ENCODE measurements around the gene ANO6. TPM values are rescaled to one million over a fixed set of nuclear protein-coding genes. Genes with fewer than 3 reads are reported as not detected.

ANO6 gene
- total RNA-seq, 4 donors from 2014 or later: 16.9 to 23.0 (median 20.4) TPM

GRCh38 chr12:45462506-45462905 lies 246.6 kb downstream of the ANO6 start:
- Histone ChIP-seq H3K4me1 (no peaks in the 10 kb centered on the region), H3K36me3 (no peaks in the 10 kb centered on the region), H3K4me3 (no peak overlapping the region), H3K9me3 (no peaks in the 10 kb centered on the region), H3K27me3 (no peaks in the 10 kb centered on the region), H3K27ac (no peak overlapping the region)
- in situ Hi-C loops (cut with MboI; ENCODE audit: low pct_ligation_motif_present in 1 of 4, low pct_unique_long_range_greater_than_20kb in 1 of 4, low sequenced_read_pairs in 3 of 4) (no loop called here), intact Hi-C loops (cut with DNase I; ENCODE audit: low total_unique reads) (no loop called here)
- TF ChIP-seq POLR2A (IDR thresholded peaks at IDR 0.05) (no peak), EP300 (IDR thresholded peaks at IDR 0.05; ENCODE audit: low read depth) (no peak), POLR2AphosphoS5 (IDR thresholded peaks at IDR 0.05) (no peak)
- TF ChIP-seq, protein P1, sequence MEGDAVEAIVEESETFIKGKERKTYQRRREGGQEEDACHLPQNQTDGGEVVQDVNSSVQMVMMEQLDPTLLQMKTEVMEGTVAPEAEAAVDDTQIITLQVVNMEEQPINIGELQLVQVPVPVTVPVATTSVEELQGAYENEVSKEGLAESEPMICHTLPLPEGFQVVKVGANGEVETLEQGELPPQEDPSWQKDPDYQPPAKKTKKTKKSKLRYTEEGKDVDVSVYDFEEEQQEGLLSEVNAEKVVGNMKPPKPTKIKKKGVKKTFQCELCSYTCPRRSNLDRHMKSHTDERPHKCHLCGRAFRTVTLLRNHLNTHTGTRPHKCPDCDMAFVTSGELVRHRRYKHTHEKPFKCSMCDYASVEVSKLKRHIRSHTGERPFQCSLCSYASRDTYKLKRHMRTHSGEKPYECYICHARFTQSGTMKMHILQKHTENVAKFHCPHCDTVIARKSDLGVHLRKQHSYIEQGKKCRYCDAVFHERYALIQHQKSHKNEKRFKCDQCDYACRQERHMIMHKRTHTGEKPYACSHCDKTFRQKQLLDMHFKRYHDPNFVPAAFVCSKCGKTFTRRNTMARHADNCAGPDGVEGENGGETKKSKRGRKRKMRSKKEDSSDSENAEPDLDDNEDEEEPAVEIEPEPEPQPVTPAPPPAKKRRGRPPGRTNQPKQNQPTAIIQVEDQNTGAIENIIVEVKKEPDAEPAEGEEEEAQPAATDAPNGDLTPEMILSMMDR (IDR thresholded peaks at IDR 0.05): no peak
- no peak for DNase-seq
- 58 to 66% methylated on average over 3 to 4 of the region's 4 CpGs for WGBS, 2 donors (ENCODE audit: low coverage in 1 of 2)

DNA sequence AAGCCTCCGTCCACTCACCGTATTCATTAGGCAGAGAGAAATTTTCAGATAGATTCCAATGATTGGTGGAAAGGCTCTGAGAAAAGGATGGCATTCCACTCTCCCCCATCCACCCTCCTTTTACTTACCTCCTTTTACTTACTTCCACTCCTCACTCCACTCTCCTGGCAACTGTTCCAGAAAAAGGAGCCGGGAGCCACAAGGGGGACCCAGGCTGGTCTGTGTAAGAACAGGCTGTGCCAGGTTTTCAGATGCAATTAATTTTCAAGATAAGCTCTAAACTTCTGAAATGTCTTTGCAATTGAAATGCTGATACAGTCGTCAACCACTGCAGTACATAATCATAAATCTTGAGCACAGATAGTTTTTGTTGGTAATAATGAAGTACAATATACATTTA lies 248.8 kb downstream of the ANO6 start:
- in situ Hi-C loops (cut with MboI; ENCODE audit: low pct_ligation_motif_present in 1 of 4, low pct_unique_long_range_greater_than_20kb in 1 of 4, low sequenced_read_pairs in 3 of 4) (no loop called here), intact Hi-C loops (cut with DNase I; ENCODE audit: low total_unique reads) (no loop called here)
- Histone ChIP-seq H3K27me3 (no peaks in the 10 kb centered on the region), H3K9me3 (no peaks in the 10 kb centered on the region), H3K4me3 (no peak overlapping the region), H3K36me3 (no peaks in the 10 kb centered on the region), H3K27ac (no peak overlapping the region), H3K4me1 (no peaks in the 10 kb centered on the region)
- 60 to 65% methylated on average over 4 of the region's 4 CpGs for WGBS, 2 donors (ENCODE audit: low coverage in 1 of 2)
- no peak for DNase-seq
- no peak for TF ChIP-seq EP300 (IDR thresholded peaks at IDR 0.05; ENCODE audit: low read depth)
- no peak for TF ChIP-seq POLR2AphosphoS5 (IDR thresholded peaks at IDR 0.05)
- TF ChIP-seq, protein P1 (IDR thresholded peaks at IDR 0.05): no peak
- no peak for TF ChIP-seq POLR2A (IDR thresholded peaks at IDR 0.05)

- H3K9me3 ChIP-seq: no peaks in the 10 kb centered on the region
- H3K27me3 ChIP-seq: no peaks in the 10 kb centered on the region
- no peak overlapping the region for H3K4me3 ChIP-seq
- no peak for DNase-seq
- no peaks in the 10 kb centered on the region for H3K4me1 ChIP-seq
- intact Hi-C loops (cut with DNase I; ENCODE audit: low total_unique reads): no loop called here
- 91% methylated on average over 17 of the region's 18 CpGs; no CpG with 5 or more reads in 1 of the 2 donors for WGBS, 2 donors (ENCODE audit: low coverage in 1 of 2)
- H3K27ac ChIP-seq: no peak overlapping the region
- in situ Hi-C loops (cut with MboI; ENCODE audit: low pct_ligation_motif_present in 1 of 4, low pct_unique_long_range_greater_than_20kb in 1 of 4, low sequenced_read_pairs in 3 of 4): no loop called here
- TF ChIP-seq POLR2A (IDR thresholded peaks at IDR 0.05) (no peak), EP300 (IDR thresholded peaks at IDR 0.05; ENCODE audit: low read depth) (no peak), POLR2AphosphoS5 (IDR thresholded peaks at IDR 0.05) (no peak)
- TF ChIP-seq, protein P1 (IDR thresholded peaks at IDR 0.05): no peak
- no peaks in the 10 kb centered on the region for H3K36me3 ChIP-seq
Measured at GRCh38 chr12:45468751-45469615, 253.1 kb downstream of the ANO6 start.

GRCh38 chr12:45469902-45470301 lies 254.0 kb downstream of the ANO6 start:
- WGBS, 2 donors (ENCODE audit: low coverage in 1 of 2): 43 to 77% methylated on average over 1 to 4 of the region's 4 CpGs
- no peak for DNase-seq
- intact Hi-C loops (cut with DNase I; ENCODE audit: low total_unique reads): no loop called here
- H3K36me3 ChIP-seq: no peaks in the 10 kb centered on the region
- H3K9me3 ChIP-seq: no peaks in the 10 kb centered on the region
- H3K27ac ChIP-seq: no peak overlapping the region
- H3K4me1 ChIP-seq: no peaks in the 10 kb centered on the region
- no peaks in the 10 kb centered on the region for H3K27me3 ChIP-seq
- in situ Hi-C loops (cut with MboI; ENCODE audit: low pct_ligation_motif_present in 1 of 4, low pct_unique_long_range_greater_than_20kb in 1 of 4, low sequenced_read_pairs in 3 of 4): no loop called here
- TF ChIP-seq POLR2AphosphoS5 (IDR thresholded peaks at IDR 0.05) (no peak), EP300 (IDR thresholded peaks at IDR 0.05; ENCODE audit: low read depth) (no peak), POLR2A (IDR thresholded peaks at IDR 0.05) (no peak)
- TF ChIP-seq, protein P1 (IDR thresholded peaks at IDR 0.05): no peak
- no peak overlapping the region for H3K4me3 ChIP-seq
